GM20000 (cell line): ENCODE results near the gene CDKAL1.

Source experiments
- DNase-seq: peaks from one replicate; pipeline ENCODE4 v3.0.0; 2012; ENCODE audit warnings: low spot score
- CTCF ChIP-seq: IDR thresholded peaks from 2 replicates; pipeline ENCODE4 v1.5.1; 2012; ENCODE audit warnings: mild to moderate bottlenecking, control low read depth; ENCODE audit errors: extremely low read depth, missing control alignments

Gene CDKAL1

DNA sequence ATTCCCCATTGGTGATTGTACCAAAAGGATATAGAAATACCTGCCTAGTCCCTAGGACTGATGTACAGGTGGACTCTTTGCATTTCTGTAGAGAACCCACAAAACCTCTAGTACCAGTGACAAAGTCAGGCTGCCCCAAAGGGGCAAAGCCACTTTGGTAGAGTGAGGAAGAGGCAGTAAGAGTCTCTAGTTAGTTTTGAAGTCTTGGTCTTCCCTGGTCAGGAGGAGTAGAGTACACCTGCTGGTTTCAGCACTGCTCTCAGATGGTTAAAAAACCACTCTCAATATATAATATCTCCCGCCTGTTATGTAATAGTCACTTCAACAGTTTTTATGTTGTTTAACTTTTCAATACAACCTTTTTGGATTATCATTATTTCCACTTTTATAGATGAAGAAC is 344.9 kb downstream of the CDKAL1 start:
- no peak for DNase-seq
- no peak for TF ChIP-seq CTCF

DNA sequence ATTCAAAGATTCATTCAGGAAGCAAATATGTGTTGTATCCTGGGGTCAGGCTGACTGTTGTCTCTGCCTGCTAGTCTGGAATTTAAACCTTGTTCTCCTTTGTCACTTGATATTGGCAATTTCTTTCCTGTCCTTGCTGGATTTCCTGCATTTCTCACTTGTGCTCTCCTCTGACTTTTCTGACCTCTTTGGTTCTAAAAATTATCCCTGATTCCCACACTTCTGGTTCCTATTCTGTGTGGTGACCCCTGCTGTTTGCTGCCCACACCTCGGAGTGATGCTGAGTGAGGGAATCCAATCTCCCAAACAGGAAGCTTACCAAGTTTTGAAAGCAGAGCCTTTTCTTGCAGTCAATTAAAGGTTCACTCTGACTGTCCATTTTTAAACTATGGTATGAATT is 345.3 kb downstream of the CDKAL1 start:
- no peak for DNase-seq
- no peak for TF ChIP-seq CTCF

DNA sequence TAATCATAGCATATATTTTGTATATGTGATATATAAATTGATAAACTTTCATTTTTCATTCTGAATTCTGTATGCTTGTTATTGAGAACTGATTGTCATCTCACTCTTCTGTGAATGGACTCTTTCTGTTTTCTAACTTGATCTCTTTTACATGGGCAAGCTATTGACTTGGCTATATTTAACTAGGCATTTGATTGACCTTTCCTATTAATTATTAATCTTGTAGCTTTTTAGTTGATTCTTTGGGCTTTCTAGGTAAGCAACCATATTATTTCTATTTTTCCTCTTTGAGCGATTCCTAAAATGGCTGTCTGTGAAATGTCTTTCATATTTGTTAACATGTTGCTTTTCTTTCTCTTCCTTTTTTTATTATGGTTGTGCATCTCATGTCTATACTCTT is 347.1 kb downstream of the CDKAL1 start:
- TF ChIP-seq CTCF, result no peak
- no peak for DNase-seq

DNA sequence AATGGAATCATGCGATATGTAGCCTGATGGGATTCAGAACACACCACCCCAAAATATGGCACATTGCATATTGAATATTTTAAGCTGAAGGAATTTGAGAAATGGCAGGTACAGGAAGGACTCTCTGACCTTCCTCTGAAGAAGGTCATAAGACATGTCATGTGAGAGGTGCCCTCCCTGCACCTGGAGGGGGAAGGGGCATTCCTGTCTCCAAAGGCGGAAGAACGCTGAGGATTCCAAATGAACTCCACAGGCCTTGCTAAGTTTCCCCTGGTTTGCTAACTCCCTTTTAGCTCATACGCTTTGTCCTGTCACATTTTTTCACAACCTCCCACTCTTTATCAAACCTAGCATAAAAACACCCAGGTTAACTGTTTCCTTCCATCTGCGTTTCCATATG is 347.8 kb downstream of the CDKAL1 start:
- TF ChIP-seq CTCF, result no peak
- DNase-seq, result no peak

DNA sequence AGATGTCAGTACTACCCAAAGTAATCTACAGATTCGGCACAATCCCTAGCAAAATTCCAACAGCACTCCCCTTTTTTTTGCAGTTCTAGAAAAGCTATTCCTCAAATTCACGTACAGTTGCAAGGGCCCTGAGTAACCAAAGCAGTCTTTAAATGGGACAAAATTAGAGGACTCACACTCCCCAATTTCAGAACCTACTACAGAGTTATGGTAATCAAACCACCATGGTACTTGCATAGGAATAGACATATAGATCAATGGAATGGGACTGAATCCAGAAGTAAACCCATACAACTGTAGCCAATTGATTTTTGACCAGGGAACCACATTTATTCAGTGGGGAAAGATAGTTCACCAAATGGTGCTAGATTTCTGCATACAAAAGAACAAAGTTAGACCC is 350.8 kb downstream of the CDKAL1 start:
- no peak for TF ChIP-seq CTCF
- DNase-seq, result no peak

GRCh38 chr6:20891161-20891560 is 356.9 kb downstream of the CDKAL1 start:
- no peak for TF ChIP-seq CTCF
- DNase-seq, result no peak

GRCh38 chr6:20892365-20892764 is 358.1 kb downstream of the CDKAL1 start:
- no peak for DNase-seq
- no peak for TF ChIP-seq CTCF
